ENCODE results near the gene PRPF39. TPM values are rescaled to one million over a fixed set of nuclear protein-coding genes. Genes with fewer than 3 reads are reported as not detected.

The PRPF39 gene
- total RNA-seq, 1 experiment from 2014 or later: 22.1 TPM

Small RNA genes lying within 50 kb of the gene (small RNA-seq; reads per million reads assigned to genes)
- 0.05 to 0.08 reads per million in 2 experiments for gene RF00151
- gene SNORD127: 133 to 1,998 reads per million in 2 experiments

Other genes with a start within 250 kb of the PRPF39 start
- gene KLHL28, start 122.2 kb upstream of the PRPF39 start, total RNA-seq (2014; rRNA removed; shearing (Covaris generic)): 6.7 and 8.6 TPM in 2 replicates
- gene TOGARAM1, start 121.9 kb upstream of the PRPF39 start, total RNA-seq (2014; rRNA removed; shearing (Covaris generic)): 17.1 and 19.1 TPM in 2 replicates
- gene FKBP3, start 50.4 kb downstream of the PRPF39 start, total RNA-seq (2014; rRNA removed; shearing (Covaris generic)): 54.9 and 59.1 TPM in 2 replicates
- gene FANCM, start 51.8 kb downstream of the PRPF39 start, total RNA-seq (2014; rRNA removed; shearing (Covaris generic)): 5.6 and 7.5 TPM in 2 replicates
- 18.9 and 19.0 TPM in 2 replicates for gene MIS18BP1, start 169.1 kb downstream of the PRPF39 start, total RNA-seq (2014; rRNA removed; shearing (Covaris generic))

Measured in SK-MEL-5 (cell line).